GM12872 (cell line): Measurements from ENCODE around the gene LRFN5.

Experiments
- CTCF ChIP-seq: IDR thresholded peaks from 3 replicates; pipeline ENCODE4 v1.5.1; 2011; ENCODE audit warnings: low read depth, mild to moderate bottlenecking, low read length, moderate library complexity; ENCODE audit not compliant: insufficient read depth

Gene LRFN5

DNA sequence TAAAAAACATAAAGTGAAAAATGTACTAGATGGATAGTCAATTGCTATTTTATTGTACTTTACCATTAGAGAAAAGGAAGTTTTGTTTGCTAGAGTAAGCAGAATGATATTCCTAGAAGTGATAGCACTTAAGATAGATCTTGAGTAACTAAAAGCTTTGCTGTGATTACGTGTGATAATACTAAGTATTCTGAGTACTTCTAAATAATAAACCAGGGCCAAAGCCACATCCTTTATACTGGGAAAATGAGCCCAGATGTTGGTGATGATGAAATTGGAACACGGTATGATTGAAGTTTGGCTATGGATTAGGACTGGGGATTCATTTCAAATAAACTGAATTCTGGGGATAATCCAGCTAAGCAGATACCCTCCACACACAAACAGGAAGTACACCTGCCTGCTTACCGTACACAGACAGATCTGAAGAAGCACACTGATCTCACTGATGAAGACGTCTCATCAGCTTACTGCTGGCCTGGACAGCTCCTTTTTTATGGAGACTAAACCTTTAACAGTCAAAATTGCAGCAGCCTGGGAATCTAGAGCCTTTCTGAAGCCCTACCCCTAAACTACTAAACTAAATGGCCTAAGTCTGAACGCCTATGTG lies 199.8 kb downstream of the LRFN5 start:
- no peak for TF ChIP-seq CTCF

GRCh38 chr14:41810362-41810761 lies 203.7 kb downstream of the LRFN5 start:
- TF ChIP-seq CTCF = no peak

- no peak for TF ChIP-seq CTCF
Observed at GRCh38 chr14:41817626-41818025, 210.9 kb downstream of the LRFN5 start.

- 0 out of 3 replicates have a peak, but pooled peaks have one; percentile 25 for TF ChIP-seq CTCF
Observed at GRCh38 chr14:41824441-41824840, 217.8 kb downstream of the LRFN5 start.

DNA sequence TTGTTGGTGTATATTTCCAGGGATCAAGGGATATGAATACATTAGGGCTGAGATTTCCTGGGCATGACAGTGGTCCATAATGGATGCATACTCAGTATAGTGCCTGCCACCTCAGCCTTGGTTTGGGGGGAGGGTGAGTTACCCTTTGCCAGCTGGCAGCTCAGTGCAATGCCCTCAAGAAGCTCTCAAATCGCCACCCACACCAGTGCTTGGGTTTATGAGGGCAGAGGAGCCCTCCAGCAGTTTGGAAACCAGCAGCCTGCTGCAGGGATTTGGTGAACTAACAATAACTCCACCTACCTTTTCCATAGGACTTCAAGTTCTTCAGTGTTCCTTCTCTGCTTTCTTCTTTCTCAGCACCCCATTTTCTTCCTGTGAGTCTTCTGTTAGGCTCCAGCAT lies 218.9 kb downstream of the LRFN5 start:
- no peak for TF ChIP-seq CTCF

DNA sequence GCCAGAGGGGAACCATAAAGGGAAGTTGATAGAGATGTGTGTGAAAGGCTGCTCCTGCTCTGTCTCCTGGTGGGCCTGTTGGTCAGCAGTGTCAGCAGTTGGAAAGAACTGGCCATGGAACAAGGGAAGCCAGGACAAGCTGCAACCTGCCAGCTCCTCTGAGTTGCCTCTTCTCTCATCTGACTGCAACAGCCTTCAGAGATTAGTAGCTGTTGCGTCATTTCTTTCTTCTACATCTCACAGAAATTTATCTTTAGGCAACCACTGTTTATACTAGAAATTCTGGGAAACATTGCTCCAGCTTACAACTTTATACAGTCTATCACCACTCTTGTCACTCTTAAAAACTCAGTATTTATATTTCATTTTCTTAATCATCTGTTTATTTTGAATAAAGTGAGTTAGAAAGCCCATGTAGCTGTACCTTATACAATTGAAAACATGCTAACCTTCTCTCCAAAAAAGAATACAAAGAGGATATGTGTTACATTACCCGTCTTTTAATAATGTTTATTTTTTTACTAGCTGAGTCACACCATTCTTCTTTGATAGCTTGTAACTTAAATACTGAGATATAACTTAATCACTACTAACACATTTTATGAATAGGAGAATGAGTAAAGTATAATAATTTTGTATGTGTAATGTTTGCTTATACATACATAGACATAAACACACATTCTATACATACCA lies 224.2 kb downstream of the LRFN5 start:
- TF ChIP-seq CTCF = no peak

DNA sequence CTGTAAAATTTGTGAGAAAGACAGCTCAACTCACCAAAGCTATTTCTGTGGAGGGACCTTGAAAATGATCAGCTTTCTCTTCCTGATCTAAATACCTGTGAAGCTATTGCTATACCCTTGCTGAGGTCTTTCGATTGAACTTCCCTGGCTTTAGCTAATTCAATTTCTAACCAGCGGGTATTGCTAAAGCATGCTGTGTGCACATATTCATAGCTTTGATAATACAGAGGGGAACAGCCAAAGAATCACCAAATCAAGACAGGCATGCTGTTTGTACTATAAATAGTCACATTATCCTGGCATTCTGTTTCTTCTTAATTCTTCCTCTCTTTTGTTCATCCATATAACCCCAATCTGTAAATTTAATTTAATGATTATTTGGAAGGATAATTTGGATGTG lies 233.0 kb downstream of the LRFN5 start:
- no peak for TF ChIP-seq CTCF
